Measurements from ENCODE around the gene MARCKSL1.

DNA sequence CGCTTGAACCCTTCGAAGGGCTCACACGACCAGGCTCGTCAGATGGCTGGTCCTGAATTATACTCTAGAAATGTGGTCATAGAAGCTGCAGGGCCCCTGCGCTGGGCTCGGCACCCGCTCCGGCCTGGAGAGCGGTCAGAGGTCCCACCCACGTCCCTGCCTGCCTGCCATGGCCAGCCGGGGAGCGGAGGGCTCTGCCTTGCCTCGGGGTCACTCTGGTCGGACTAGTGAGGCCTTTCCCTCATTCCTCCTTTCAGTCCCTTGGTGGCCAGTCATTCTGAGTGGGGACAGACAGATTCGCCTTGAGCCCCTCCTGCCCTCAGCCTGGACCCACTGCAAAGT lies 529 bp upstream of the MARCKSL1 start:
- TF ChIP-seq, protein P1, sequence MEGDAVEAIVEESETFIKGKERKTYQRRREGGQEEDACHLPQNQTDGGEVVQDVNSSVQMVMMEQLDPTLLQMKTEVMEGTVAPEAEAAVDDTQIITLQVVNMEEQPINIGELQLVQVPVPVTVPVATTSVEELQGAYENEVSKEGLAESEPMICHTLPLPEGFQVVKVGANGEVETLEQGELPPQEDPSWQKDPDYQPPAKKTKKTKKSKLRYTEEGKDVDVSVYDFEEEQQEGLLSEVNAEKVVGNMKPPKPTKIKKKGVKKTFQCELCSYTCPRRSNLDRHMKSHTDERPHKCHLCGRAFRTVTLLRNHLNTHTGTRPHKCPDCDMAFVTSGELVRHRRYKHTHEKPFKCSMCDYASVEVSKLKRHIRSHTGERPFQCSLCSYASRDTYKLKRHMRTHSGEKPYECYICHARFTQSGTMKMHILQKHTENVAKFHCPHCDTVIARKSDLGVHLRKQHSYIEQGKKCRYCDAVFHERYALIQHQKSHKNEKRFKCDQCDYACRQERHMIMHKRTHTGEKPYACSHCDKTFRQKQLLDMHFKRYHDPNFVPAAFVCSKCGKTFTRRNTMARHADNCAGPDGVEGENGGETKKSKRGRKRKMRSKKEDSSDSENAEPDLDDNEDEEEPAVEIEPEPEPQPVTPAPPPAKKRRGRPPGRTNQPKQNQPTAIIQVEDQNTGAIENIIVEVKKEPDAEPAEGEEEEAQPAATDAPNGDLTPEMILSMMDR (IDR thresholded peaks at IDR 0.05) = no peak
- TF ChIP-seq POLR2A (IDR thresholded peaks at IDR 0.05) = no peak
